C4-2B (cell line): ENCODE data around the gene POLR2F.

Source experiments
- CTCF ChIP-seq: fragments of 450-650 bp; conservative IDR thresholded peaks from 2 replicates; pipeline ENCODE4 v1.5.1; 2017; ENCODE audit warnings: mild to moderate bottlenecking
- ZFX ChIP-seq: fragments of 450-650 bp; IDR thresholded peaks from 2 replicates; pipeline ENCODE4 v1.6.1; 2017

- TF ChIP-seq CTCF: no peak
- no peak for TF ChIP-seq ZFX
Observed at GRCh38 chr22:37990301-37990700, 36.8 kb downstream of the POLR2F start.
